CD4-positive, alpha-beta T cell treated with Interleukin-1 beta for 1 hour (primary cell): ENCODE results near the gene GCK.

Experiments
- DNase-seq, 2 donors: peaks; one replicate each; pipeline ENCODE4 v3.0.0-alpha.2; 2020 to 2022

The GCK gene

GRCh38 chr7:44102846-44103565 lies 86.2 kb downstream of the GCK start:
- no peak for DNase-seq

- DNase-seq: no peak
Observed at GRCh38 chr7:44101966-44102845, 87.0 kb downstream of the GCK start.

GRCh38 chr7:44101303-44101965 lies 87.8 kb downstream of the GCK start:
- no peak for DNase-seq

- no peak for DNase-seq
Observed at GRCh38 chr7:44100458-44101302, 88.6 kb downstream of the GCK start.

GRCh38 chr7:44099669-44100068 lies 89.6 kb downstream of the GCK start:
- no peak for DNase-seq

- DNase-seq: no peak
Observed at GRCh38 chr7:44098092-44099068, 90.9 kb downstream of the GCK start.

GRCh38 chr7:44097064-44097932 lies 91.9 kb downstream of the GCK start:
- DNase-seq: peak in 1 of 2 donors; percentile 49

- DNase-seq: no peak
Observed at GRCh38 chr7:44096326-44096881, 92.8 kb downstream of the GCK start.

- DNase-seq: no peak
Observed at GRCh38 chr7:44095781-44096180, 93.5 kb downstream of the GCK start.

GRCh38 chr7:44094883-44095592 lies 94.2 kb downstream of the GCK start:
- DNase-seq: no peak

- no peak for DNase-seq
Observed at GRCh38 chr7:44094365-44094764, 94.9 kb downstream of the GCK start.
